ENCODE results near the gene CDK5RAP2. TPM values are rescaled to one million over a fixed set of nuclear protein-coding genes. Genes with fewer than 3 reads are reported as not detected.

CDK5RAP2 gene
- total RNA-seq, 4 donors from 2014 or later: 41.6 to 77.2 (median 43.2) TPM

- H3K27me3 ChIP-seq: no peaks in the 10 kb centered on the region
- WGBS, 2 donors (ENCODE audit: low coverage in 1 of 2): 80% methylated on average over 1 of the region's 1 CpG
- no peak overlapping the region for H3K27ac ChIP-seq
- no peak for TF ChIP-seq EP300 (IDR thresholded peaks at IDR 0.05)
- no peak for TF ChIP-seq CTCF (IDR thresholded peaks at IDR 0.05)
- TF ChIP-seq POLR2AphosphoS5 (IDR thresholded peaks at IDR 0.05): no peak
- TF ChIP-seq POLR2A (IDR thresholded peaks at IDR 0.05): no peak
- H3K4me1 ChIP-seq: no peaks in the 10 kb centered on the region
- H3K9me3 ChIP-seq: no peaks in the 10 kb centered on the region
- ATAC-seq: no peak
- no peak overlapping the region for H3K4me3 ChIP-seq
- H3K36me3 ChIP-seq: peaks cover 0 to 98% of the 10 kb centered on the region in 2 donors
Observed at GRCh38 chr9:120397453-120397852, 182.5 kb downstream of the CDK5RAP2 start.

- no peaks in the 10 kb centered on the region for H3K27me3 ChIP-seq
- no peak for TF ChIP-seq POLR2AphosphoS5 (IDR thresholded peaks at IDR 0.05)
- TF ChIP-seq EP300 (IDR thresholded peaks at IDR 0.05): no peak
- TF ChIP-seq CTCF (IDR thresholded peaks at IDR 0.05): no peak
- TF ChIP-seq POLR2A (IDR thresholded peaks at IDR 0.05): no peak
- peaks cover 0 to 98% of the 10 kb centered on the region in 2 donors for H3K36me3 ChIP-seq
- no peaks in the 10 kb centered on the region for H3K4me1 ChIP-seq
- H3K9me3 ChIP-seq: no peaks in the 10 kb centered on the region
- no peak overlapping the region for H3K4me3 ChIP-seq
- ATAC-seq: no peak
- 79 to 82% methylated on average over 5 to 6 of the region's 6 CpGs for WGBS, 2 donors (ENCODE audit: low coverage in 1 of 2)
- H3K27ac ChIP-seq: no peak overlapping the region
Observed at GRCh38 chr9:120396931-120397330, 183.0 kb downstream of the CDK5RAP2 start.

GRCh38 chr9:120396418-120396817, 183.5 kb downstream of the CDK5RAP2 start:
- TF ChIP-seq POLR2A (IDR thresholded peaks at IDR 0.05) (no peak), POLR2AphosphoS5 (IDR thresholded peaks at IDR 0.05) (no peak), CTCF (IDR thresholded peaks at IDR 0.05) (no peak), EP300 (IDR thresholded peaks at IDR 0.05) (no peak)
- WGBS, 2 donors (ENCODE audit: low coverage in 1 of 2): 91 to 100% methylated on average over 1 to 3 of the region's 3 CpGs
- Histone ChIP-seq H3K9me3 (no peaks in the 10 kb centered on the region), H3K27ac (no peak overlapping the region), H3K4me1 (no peaks in the 10 kb centered on the region), H3K36me3 (peaks cover 0 to 98% of the 10 kb centered on the region in 2 donors), H3K27me3 (no peaks in the 10 kb centered on the region), H3K4me3 (no peak overlapping the region)
- ATAC-seq: no peak

- no peaks in the 10 kb centered on the region for H3K27me3 ChIP-seq
- TF ChIP-seq EP300 (IDR thresholded peaks at IDR 0.05): no peak
- no peak for TF ChIP-seq POLR2AphosphoS5 (IDR thresholded peaks at IDR 0.05)
- no peak for TF ChIP-seq CTCF (IDR thresholded peaks at IDR 0.05)
- no peak for TF ChIP-seq POLR2A (IDR thresholded peaks at IDR 0.05)
- H3K36me3 ChIP-seq: peaks cover 0 to 98% of the 10 kb centered on the region in 2 donors
- 92 to 94% methylated on average over 5 to 7 of the region's 7 CpGs for WGBS, 2 donors (ENCODE audit: low coverage in 1 of 2)
- no peak for ATAC-seq
- no peaks in the 10 kb centered on the region for H3K9me3 ChIP-seq
- no peaks in the 10 kb centered on the region for H3K4me1 ChIP-seq
- no peak overlapping the region for H3K27ac ChIP-seq
- H3K4me3 ChIP-seq: no peak overlapping the region
Observed at GRCh38 chr9:120395376-120395775, 184.6 kb downstream of the CDK5RAP2 start.

GRCh38 chr9:120394058-120394669, 185.8 kb downstream of the CDK5RAP2 start:
- no peak overlapping the region for H3K4me3 ChIP-seq
- no peaks in the 10 kb centered on the region for H3K9me3 ChIP-seq
- WGBS, 2 donors (ENCODE audit: low coverage in 1 of 2): 70 to 79% methylated on average over 7 to 9 of the region's 13 CpGs
- no peak for ATAC-seq
- no peak for TF ChIP-seq POLR2A (IDR thresholded peaks at IDR 0.05)
- no peak for TF ChIP-seq EP300 (IDR thresholded peaks at IDR 0.05)
- no peak for TF ChIP-seq POLR2AphosphoS5 (IDR thresholded peaks at IDR 0.05)
- no peak for TF ChIP-seq CTCF (IDR thresholded peaks at IDR 0.05)
- no peaks in the 10 kb centered on the region for H3K27me3 ChIP-seq
- no peaks in the 10 kb centered on the region for H3K4me1 ChIP-seq
- no peak overlapping the region for H3K27ac ChIP-seq
- peaks cover 0 to 98% of the 10 kb centered on the region in 2 donors for H3K36me3 ChIP-seq
